GM18861 (cell line): Measurements from ENCODE around the gene LGALS7B.
"Not testable (repeated sequence)": the region's sequence is repeated elsewhere in the genome, so short reads cannot be mapped to it uniquely, and the experiment has no call there.

Source experiments
- ATAC-seq: cut with Tn5 transposase; IDR thresholded peaks from one replicate; pipeline ENCODE4 v1.9.1; 2021; ENCODE audit not compliant: unreplicated experiment

Gene LGALS7B

DNA sequence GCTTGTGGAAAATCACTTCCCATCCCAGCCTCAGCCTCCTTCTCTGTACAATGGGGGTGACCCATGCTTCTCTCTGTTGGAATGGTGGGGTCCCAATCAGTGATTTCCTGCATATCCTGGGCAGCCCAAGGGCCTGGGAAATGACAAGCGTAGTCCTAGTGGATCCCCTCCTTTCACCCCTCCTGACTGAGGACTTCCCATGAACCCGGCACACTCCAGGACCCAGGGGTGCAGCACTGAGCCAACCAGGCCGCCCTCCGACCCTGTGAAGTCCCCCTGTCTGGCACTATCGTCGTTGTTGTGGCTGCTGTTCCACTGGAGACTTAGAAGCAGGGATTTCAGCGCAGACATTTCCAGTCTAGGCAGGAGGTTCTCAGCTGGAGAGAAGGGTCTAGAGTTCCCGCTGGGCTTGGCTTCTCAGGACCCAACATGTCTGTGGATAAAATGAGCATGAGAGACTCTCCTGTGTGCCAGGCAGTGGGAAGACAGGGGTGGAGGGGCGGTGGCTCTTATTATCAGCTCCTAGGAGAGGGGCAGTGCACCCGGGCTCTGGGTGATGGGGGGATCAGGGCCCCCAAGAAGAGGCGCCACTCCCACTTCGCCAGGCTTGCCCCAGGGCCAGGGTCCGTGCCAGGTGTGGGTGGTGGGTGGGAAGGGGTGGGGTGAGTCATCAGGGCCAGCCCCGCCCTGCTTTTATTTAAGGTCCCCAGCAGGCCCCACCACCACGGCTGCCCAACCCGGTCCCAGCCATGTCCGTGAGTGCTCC, at the start of gene LGALS7B:
LGALS7B (plus strand) TSS at position 723 of the 766 bp plus-strand sequence; CDS start at position 750, 27 bp downstream.
- ATAC-seq: no peak

DNA sequence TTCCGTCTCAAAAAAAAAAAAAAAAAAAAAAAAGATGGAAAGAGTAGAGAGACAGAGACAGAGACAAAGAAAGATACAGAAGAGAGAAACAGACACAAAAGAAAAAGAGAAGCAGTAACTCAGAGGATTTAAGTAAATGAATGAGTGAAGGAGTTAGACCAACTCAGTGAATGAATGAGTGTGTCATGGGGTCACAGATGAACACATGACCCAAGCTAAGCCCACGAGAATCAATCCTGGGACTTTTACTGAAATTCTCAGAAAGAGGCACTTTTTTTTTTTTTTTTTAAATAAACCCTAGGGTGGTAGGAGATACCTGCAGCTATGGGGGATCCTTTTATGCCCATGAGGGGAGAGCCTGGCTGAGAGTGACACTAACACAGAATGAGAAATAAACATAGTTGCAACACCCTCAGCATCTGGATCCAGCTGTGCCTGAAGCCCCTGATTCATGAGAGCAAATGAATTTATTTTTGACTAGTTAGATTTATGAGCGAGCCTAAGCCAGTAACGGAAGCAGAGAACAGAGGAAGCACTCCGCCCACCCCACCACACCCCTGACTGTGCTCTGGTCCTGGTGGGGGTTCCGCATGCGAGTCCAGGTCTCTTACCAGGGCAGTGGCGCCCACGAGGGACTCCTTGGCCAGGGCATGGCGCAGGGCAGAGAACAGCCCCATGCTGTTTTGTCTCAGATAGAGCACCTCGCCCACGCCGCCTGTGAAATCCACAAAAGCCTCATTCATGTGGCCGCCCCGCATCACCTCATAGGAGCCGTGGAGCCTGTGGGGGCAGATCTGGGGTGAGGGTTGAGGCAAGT, 49.4 kb upstream of the LGALS7B start:
- ATAC-seq: no peak

DNA sequence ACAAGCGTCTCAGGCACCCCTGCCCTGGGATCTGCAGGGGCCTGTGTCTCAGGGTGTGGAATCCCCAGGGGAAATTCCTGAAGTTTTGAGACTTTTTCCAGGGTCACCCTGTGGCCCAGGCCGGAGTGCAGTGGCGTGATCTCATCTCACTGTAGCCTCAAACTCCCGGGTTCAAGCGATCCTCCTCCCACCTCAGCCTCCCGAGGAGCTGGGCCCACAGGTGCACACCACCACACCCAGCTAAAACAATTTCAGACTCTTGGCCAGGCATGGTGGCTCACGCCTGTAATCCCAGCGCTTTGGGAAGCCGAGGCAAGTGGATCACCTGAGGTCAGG, 48.8 kb upstream of the LGALS7B start:
- ATAC-seq: no peak

DNA sequence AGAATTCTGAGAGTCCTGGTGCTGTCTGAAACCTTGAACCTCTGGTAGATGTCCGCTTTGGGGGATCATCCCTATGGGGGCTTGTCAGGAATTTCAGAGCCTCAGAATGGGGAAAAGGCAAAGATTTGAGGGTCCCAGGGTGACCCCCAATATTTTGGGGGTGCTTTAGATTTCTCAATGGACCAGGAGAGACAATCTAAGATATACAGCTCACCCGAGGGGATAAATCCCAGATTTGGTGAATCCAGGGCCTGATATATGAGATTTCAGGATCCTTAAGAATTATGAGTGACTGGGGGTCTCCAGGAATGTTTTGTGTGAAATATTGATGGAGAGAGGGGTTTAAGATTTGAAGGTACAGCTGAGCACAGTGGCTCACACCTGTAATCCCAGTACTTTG, 48.1 kb upstream of the LGALS7B start:
- ATAC-seq: no peak

DNA sequence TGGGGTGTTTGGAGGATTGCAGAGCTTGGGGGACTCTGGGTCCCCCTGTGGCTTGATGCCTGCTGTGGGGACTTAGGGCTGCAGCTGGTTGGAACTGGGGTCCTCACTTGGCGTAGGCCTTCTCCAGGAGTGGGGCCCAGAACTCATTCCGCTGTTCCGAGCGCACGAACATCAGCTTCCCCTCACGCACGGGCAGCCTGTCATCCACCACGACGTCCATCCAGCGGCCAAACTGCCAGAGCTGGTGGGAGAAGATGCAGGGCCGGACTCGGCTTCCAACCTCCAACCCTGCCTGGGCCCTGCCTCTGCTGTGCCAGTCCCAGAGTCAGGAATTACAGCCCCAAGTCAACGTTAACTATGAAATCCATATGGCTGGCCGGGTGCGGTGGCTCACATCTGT, 47.3 kb upstream of the LGALS7B start:
- no peak for ATAC-seq

DNA sequence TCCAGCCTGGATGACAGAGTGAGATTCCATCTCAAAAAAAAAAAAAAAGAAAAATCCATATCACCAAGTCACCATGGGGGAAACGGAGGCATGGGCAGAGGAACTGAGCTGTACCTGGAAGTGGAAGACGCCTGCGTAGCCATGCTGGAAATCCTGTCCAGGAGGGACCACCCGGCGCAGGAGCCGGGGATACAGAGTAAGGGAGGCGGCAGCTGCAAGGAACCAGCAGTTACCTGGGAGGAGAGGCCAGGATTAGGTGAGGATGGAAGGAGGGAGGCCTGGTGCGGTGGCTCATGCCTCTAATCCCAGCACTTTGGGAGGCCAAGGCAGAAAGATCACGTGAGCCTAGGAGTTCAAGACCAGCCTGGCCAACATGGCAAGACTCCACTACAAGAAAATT, 46.7 kb upstream of the LGALS7B start:
- no peak for ATAC-seq

DNA sequence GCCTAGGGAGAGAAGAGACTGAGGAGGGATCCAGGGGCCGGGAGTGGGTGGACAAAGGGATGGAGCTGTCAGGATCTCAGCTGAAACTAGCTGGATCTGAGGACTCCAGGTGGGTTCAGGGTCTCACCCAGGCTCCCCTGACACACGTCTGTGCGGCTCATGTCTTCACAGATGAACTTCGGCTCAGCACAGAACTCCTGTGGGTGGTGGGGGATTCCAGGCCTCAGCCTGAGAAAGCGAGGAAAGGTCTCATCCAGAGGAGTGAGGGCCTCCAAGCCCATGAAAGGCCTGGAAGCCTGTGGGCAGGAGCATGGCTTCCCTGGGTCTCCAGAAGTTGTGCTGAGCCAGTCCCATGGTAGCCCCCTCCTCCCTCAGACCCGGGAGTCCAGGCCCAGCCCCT, 46.1 kb upstream of the LGALS7B start:
- ATAC-seq: no peak

DNA sequence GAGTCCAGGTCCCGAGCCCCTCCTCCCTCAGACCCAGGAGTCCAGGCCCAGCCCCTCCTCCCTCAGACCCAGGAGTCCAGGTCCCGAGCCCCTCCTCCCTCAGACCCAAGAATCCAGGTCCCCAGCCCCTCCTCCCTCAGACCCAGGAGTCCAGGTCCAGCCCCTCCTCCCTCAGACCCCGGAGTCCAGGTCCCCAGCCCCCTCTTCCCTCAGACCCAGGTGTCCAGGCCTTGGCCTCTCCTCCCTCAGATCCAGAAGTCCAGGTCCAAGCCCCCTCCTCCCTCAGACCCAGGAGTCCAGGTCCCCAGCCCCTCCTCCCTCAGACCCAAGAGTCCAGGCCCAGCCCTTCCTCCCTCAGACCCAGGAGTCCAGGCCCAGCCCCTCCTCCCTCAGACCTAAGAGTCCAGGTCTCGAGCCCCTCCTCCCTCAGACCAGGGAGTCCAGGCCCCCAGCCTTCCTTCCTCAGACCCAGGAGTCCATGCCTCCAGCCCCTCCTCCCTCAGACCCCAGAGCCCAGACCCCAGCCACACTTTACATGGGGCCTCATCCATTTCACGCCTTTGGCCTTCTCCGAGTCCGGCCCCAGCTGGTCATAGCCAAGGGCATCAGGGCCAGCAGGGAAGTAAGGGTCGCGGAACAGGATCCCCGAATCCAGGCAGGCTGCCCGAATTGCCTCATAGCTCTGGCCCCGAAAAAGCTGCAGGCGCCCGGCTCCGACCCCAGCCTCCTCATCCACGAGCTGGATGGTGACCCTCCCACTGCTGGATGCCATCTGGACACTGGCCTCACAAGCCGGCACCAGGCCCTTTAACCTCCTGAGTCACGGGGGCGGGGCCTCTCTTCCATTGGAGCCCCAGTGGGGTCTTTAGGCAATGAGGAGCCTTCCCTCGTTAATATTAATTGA, 45.4 kb upstream of the LGALS7B start:
- no peak for ATAC-seq

DNA sequence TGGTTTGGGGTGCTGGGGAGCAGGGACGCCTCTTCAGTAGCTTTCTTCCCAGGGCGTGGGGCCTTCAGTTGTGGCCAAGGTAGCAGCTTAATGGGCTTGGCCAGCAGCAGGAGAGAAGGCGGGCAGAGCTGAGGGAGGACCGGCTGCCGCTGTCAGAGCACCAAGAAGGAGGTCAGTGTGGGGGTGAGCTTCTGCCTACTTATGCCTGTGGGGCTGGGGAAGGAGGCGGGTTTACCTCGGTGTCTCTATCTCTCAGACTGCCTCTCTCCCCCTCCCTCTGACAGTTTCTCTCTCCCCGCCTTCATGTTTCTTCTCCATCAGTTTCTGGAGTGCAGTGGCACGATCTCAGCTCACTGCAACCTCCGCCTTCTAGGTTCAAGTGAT, 44.7 kb upstream of the LGALS7B start, which contains the start of gene CAPN12:
CAPN12 (minus strand) TSS at position 177 of the 384 bp plus-strand sequence. CDS start 309 bp downstream, outside the sequence.
- ATAC-seq: no peak

DNA sequence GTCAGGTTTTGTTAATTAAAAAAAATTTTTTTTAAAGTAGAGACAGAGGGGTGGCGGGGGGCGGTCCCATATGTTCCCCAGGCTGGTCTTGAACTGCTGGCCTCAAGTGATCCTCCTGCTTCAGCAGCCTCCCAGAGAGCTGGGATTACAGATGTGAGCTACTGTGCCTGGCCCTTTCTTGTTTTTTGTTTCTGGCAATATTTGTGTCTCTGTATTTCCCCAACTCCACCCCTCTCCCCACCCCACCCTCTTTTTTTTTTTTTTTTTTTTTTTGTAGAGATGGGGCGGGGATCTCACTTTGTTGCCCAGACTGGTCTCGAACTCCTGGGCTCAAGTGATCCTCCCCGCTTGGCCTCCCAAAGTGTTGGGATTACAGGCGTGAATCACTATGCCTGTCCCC, 44.1 kb upstream of the LGALS7B start:
- no peak for ATAC-seq

DNA sequence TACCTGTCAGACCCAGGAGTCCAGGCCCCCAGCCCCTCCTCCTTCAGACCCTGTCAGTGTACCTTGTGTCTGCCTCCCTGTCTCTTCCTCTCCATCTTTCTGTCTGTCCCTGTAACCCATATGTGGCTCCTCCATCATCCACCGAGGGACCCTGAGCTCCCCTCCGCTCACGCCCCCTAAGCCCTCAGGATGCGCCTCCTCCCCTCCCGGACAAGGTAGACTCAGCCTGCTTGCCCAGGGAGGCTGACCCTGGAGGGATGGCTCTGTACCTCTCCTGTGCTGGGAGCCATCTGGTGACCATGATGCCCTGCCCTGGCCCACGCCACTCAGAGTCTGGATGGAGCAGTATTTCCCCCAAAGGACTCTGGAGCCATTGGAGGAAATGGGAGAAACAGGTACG, 43.7 kb upstream of the LGALS7B start:
- no peak for ATAC-seq

DNA sequence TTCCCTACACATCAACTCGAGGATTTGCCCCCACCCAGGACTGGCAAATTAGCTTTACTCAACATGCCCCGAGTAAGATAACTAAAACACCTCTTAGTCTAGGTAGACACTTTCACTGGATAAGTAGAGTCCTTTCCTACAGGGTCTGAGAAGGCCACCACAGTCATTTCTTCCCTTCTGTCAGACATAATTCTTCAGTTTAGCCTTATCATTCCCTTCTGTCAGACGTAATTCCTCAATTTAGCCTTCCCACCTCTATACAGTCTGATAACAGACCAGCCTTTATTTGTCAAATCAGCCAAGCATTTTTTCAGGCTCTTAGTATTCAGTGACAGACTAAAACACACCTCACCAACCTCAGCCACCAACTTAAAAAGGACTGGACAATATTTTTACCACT, 35.2 kb upstream of the LGALS7B start:
- not testable (repeated sequence) for ATAC-seq

DNA sequence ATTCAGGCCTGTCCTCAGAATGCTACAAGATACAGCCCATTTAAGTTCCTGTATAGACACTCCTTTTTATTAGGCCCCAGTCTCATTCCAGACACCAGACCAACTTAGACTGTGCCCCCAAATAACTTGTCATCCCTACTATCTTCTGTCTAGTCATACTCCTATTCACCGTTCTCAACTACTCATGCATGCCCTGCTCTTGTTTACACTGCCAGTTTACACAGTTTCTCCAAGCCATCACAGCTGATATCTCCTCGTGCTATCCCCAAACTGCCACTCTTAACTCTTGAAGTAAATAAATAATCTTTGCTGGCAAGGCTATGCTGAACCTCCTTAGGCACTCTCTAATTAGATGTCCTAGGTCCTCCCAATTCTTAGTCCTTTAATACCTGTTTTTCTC, 34.8 kb upstream of the LGALS7B start:
- ATAC-seq: not testable (repeated sequence)

DNA sequence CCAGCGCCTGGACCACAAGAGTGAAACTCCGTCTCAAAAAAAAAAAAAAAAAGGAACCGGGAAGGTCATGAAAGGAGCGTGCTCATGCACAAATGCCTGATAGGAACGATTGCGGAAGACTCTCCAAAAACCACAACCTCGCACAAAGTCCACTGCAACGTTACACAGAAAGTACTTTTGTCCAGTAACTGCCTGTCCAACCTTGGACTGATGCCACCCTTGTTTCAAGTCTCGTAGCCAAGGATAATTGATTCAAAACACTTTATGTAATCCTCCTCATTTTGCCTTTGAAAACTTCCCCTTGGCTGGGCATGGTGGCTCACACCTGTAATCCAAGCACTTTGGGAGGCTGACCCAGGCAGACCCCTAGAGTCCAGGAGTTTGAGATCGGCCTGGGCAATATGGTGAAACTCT, 29.4 kb upstream of the LGALS7B start:
- ATAC-seq: no peak

DNA sequence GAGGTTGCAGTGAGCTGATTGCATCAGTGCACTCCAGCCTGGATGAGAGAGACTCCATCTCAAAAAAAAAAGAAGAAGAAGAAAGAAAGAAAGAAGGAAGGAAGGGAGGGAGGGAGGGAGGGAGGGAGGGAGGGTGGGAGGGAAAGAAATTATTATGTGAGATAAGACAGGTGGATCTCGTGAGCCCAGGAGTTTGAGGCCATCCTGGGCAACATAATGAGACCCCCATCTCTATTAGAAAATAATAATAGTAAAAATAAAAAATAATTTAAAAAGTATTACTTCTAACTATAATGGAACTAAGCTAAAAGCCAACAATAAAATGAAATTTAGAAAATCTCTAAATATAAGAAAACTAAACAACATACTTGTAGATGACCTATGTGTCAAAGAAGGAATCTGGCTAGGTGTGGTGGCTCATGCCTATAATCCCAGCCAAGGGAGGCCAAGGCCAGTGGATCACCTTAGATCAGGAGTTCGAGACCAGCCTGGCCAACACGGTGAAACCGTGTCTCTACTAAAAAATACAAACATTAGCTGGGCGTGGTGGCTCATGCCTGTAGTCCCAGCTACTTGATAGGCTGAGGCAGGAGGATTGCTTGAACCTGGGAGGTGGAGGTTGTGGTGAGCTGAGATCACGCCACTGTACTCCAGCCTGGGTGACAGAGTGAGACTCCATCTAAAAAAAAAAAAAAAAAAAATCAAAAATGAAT, 28.0 kb upstream of the LGALS7B start:
- ATAC-seq: not testable (repeated sequence)

DNA sequence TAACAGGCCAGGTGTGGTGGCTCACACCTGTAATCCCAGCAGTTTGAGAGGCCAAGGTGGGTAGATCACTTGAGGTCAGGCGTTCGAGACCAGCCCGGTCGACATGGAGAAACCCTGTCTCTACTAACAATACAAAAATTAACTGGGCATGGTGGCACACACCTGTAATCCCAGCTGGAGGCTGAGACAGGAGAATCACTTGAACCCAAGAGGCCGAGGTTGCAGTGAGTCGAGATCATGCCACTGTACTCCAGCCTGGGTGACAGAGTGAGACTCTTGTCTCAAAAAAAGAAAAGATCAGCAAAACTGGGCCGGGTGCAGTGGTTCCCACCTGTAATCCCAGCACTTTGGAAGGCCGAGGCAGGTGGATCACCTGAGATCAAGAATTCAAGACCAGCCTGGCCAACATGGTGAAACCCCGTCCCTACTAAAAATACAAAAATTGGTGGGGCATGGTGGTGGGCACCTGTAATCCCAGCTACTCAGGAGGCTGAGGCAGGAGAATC, 27.1 kb upstream of the LGALS7B start:
- ATAC-seq: not testable (repeated sequence)

DNA sequence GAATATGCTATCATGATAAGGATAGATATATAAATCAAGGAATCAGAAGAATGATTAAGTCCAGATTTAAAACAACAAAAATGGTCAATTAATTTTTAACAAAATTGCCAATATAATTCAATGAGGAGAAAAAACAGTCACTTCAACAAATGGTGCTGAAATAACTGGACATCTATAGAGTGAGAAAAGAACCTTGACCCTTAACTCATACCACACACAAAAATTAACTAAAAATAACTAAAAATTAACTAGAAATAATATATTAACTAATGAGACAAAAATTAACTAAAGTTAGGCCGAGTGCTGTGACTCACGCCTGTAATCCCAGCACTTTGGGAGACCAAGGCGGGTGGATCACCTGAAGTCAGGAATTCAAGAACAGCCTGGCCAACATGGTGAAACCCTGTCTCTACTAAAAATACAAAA, 25.2 kb upstream of the LGALS7B start:
- no peak for ATAC-seq

DNA sequence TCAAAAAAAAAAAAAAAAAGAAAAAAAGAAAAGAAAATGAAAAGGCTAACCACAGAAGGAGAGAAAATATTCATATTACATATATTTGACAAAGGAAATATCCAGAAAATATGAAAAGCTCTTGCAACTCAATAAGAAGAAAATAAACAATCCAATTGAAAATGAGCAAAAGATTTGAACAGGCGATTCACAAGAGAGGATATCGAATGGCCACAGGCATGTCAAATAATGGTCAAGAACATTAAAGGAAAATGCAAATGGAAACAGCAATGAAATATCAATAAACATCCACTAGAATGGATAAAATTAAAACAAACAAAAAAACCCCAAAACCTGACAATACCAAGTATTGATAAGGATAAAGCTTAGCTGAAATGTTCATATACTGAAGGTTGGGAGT, 23.8 kb upstream of the LGALS7B start:
- no peak for ATAC-seq

DNA sequence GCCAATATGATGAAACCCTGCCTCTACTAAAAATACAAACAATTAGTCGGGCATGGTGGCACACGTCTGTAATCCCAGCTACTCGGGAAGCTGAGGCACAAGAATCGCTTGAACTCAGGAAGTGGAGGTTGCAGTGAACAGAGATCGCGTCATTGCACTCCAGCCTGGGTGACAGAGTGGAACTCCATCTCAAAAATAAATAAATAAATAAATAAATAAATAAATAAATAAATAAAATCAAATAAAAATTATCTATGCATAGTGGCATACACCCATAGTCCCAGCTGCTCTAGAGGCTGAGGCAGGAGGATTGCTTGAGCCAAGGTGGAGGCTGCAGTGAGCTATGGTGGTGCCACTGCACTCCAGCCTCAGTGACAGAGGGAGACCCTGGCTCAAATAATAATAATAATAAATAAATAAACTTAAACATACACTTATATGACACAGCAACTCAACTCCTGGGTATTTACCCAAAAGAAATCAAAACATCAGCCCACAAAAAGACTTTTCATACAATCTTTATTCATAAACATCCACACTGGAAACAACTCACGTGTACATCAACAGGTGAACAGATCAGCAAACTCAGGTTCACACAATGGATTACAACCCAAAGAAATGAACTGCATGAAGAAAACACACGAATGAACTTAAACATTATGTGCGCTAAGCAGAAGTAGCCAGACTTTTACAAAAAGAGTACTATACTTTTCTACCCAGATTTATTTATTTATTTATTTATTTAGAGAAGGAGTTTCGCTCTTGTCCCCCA, 22.5 kb upstream of the LGALS7B start:
- ATAC-seq: no peak
